H1 (cell line): ENCODE data around the gene IARS2. TPM values are rescaled to one million over a fixed set of nuclear protein-coding genes. Genes with fewer than 3 reads are reported as not detected.

Experiments
- CTCF ChIA-PET: fragments of 300-600 bp; sonication (Branson Sonifier 250); formaldehyde crosslinking; loops from one replicate; lab custom pipeline; 2021; ENCODE audit not compliant: partially characterized antibody; lab: Charles Lee
- POLR2A ChIA-PET: fragments of 300-600 bp; sonication (Branson Sonifier 250); formaldehyde crosslinking; loops from one replicate; lab custom pipeline; 2021; ENCODE audit warnings: inconsistent platforms; ENCODE audit not compliant: partially characterized antibody; lab: Charles Lee
- DNase-seq, 2 experiments: peaks; one replicate each; pipeline versions ENCODE4 v3.0.0 to v3.0.0-alpha.2; 2010 to 2022; ENCODE audit warnings: low spot score in 2 of 2, low read depth in 1 of 2, mixed read lengths in 1 of 2
- FAIRE-seq: peaks from 2 replicates; lab custom pipeline; 2011; peaks lifted over from hg19 to GRCh38; lab: Jason Lieb, UNC
- H2AFZ ChIP-seq: 2 replicates; pipeline ENCODE4 v1.8.1; 2012; ENCODE audit warnings: low read length, inconsistent platforms
- H2AK5ac ChIP-seq: 2 replicates; pipeline ENCODE4 v1.6.1; 2013; ENCODE audit warnings: low read depth, low read length
- H2BK120ac ChIP-seq: replicated peaks from 2 replicates; pipeline ENCODE3; 2013; ENCODE audit warnings: low read depth, low read length, inconsistent platforms
- H2BK12ac ChIP-seq: 2 replicates; pipeline ENCODE4 v1.6.1; 2013; ENCODE audit warnings: low read depth, low read length
- H2BK15ac ChIP-seq: 2 replicates; pipeline ENCODE4 v1.6.1; 2013; ENCODE audit warnings: low read length
- H2BK20ac ChIP-seq: 2 replicates; pipeline ENCODE4 v1.6.1; 2013; ENCODE audit warnings: low read length
- H2BK5ac ChIP-seq: 2 replicates; pipeline ENCODE4 v1.6.1; 2013; ENCODE audit warnings: low read depth, low read length
- H3K14ac ChIP-seq: 2 replicates; pipeline ENCODE4 v1.6.1; 2013; ENCODE audit warnings: inconsistent platforms; ENCODE audit not compliant: insufficient read length
- H3K18ac ChIP-seq: 2 replicates; pipeline ENCODE4 v1.6.1; 2013; ENCODE audit warnings: low read length; ENCODE audit errors: extremely low read depth
- H3K23ac ChIP-seq: 2 replicates; pipeline ENCODE4 v1.6.1; 2013; ENCODE audit warnings: inconsistent platforms; ENCODE audit not compliant: insufficient read length
- H3K23me2 ChIP-seq: 2 replicates; pipeline ENCODE4 v1.6.1; 2013; ENCODE audit warnings: low read depth, low read length
- H3K27ac ChIP-seq: 2 replicates; pipeline ENCODE4 v1.6.1; 2011; ENCODE audit warnings: low read depth, low read length, inconsistent platforms
- H3K27me3 ChIP-seq, 4 experiments: replicated peaks in 1 of 4; 1 replicate in 1 of 4; 2 replicates in 3 of 4; pipeline versions ENCODE4 v1.6.1 to v1.8.1; 2011 to 2013; ENCODE audit warnings: low read length in 3 of 4, mild to moderate bottlenecking in 3 of 4, inconsistent platforms in 2 of 4, mixed read lengths in 2 of 4, moderate library complexity in 1 of 4; ENCODE audit not compliant: control insufficient read depth in 3 of 4, insufficient read depth in 3 of 4; ENCODE audit errors: extremely low read depth in 1 of 4
- H3K36me3 ChIP-seq, 4 experiments: 2 replicates each; pipeline versions ENCODE4 v1.6.1 to v1.8.1; 2011 to 2013; ENCODE audit warnings: mild to moderate bottlenecking in 4 of 4, low read length in 3 of 4, moderate library complexity in 2 of 4, control low read depth in 1 of 4, inconsistent platforms in 1 of 4; ENCODE audit not compliant: insufficient read depth in 4 of 4, control insufficient read depth in 2 of 4
- H3K4ac ChIP-seq: replicated peaks from 2 replicates; pipeline ENCODE3; 2013; ENCODE audit warnings: low read length, low read depth, mixed read lengths, inconsistent platforms; ENCODE audit not compliant: insufficient read length
- H3K4me1 ChIP-seq, 4 experiments: replicated peaks in 1 of 4; 1 replicate in 1 of 4; 2 replicates in 3 of 4; pipeline versions ENCODE4 v1.6.1 to v1.8.1; 2011 to 2013; ENCODE audit warnings: low read length in 3 of 4, inconsistent platforms in 2 of 4, mixed read lengths in 1 of 4; ENCODE audit not compliant: insufficient read depth in 4 of 4, control insufficient read depth in 3 of 4
- H3K4me2 ChIP-seq, 2 experiments: 2 replicates each; pipeline versions ENCODE4 v1.6.1 to v1.8.1; 2011 to 2013; ENCODE audit warnings: low read depth in 2 of 2, low read length in 2 of 2, control low read depth in 1 of 2, inconsistent platforms in 1 of 2, mild to moderate bottlenecking in 1 of 2; ENCODE audit not compliant: insufficient read depth in 1 of 2
- H3K4me3 ChIP-seq, 4 experiments: fragments of 200-600, 300-600 bp in 1 of 4; sonication (generic), shearing (Covaris generic), sonication (Bioruptor Twin) in 1 of 4; 2 replicates each; pipeline versions ENCODE4 v1.5.1 to v1.8.1; 2011 to 2016; ENCODE audit warnings: low read length in 4 of 4, low read depth in 3 of 4, control low read depth in 2 of 4, inconsistent platforms in 2 of 4, mild to moderate bottlenecking in 2 of 4, mixed read lengths in 1 of 4, moderate library complexity in 1 of 4; ENCODE audit not compliant: insufficient read depth in 2 of 4; ENCODE audit errors: extremely low read depth in 1 of 4
- H3K56ac ChIP-seq: replicated peaks from 2 replicates; pipeline ENCODE3; 2013; ENCODE audit warnings: low read depth, mild to moderate bottlenecking, mixed read lengths, low read length, inconsistent platforms; ENCODE audit not compliant: insufficient read length
- H3K79me1 ChIP-seq: 2 replicates; pipeline ENCODE4 v1.6.1; 2013; ENCODE audit warnings: low read depth, low read length, control low read depth
- H3K79me2 ChIP-seq, 2 experiments: 2 replicates each; pipeline versions ENCODE4 v1.6.1 to v1.8.1; 2012 to 2013; ENCODE audit warnings: low read length in 2 of 2, mild to moderate bottlenecking in 2 of 2, inconsistent platforms in 1 of 2; ENCODE audit not compliant: insufficient read depth in 2 of 2, control insufficient read depth in 1 of 2
- H3K9ac ChIP-seq, 4 experiments: replicated peaks in 1 of 4; 1 replicate in 1 of 4; 2 replicates in 3 of 4; pipeline versions ENCODE4 v1.6.1 to v1.8.1; 2011 to 2013; ENCODE audit warnings: low read depth in 3 of 4, low read length in 3 of 4, control low read depth in 2 of 4, mild to moderate bottlenecking in 2 of 4, moderate library complexity in 2 of 4, inconsistent platforms in 1 of 4; ENCODE audit errors: extremely low read depth in 1 of 4
- H3K9me3 ChIP-seq, 2 experiments: 2 replicates each; pipeline versions ENCODE4 v1.6.1 to v1.8.1; 2012 to 2013; ENCODE audit warnings: mild to moderate bottlenecking in 2 of 2, moderate library complexity in 2 of 2, control low read depth in 1 of 2, inconsistent platforms in 1 of 2, low read depth in 1 of 2, low read length in 1 of 2, mixed read lengths in 1 of 2; ENCODE audit not compliant: insufficient read depth in 2 of 2
- H4K20me1 ChIP-seq, 2 experiments: replicated peaks in 1 of 2; 2 replicates each; pipeline versions ENCODE3 to v1.8.1; 2011 to 2013; ENCODE audit warnings: inconsistent platforms in 2 of 2, low read length in 2 of 2, mild to moderate bottlenecking in 1 of 2; ENCODE audit not compliant: insufficient read depth in 2 of 2, control insufficient read depth in 1 of 2
- H4K5ac ChIP-seq: 2 replicates; pipeline ENCODE4 v1.6.1; 2013; ENCODE audit warnings: low read length, low read depth, mixed read lengths, inconsistent platforms; ENCODE audit not compliant: insufficient read length
- H4K8ac ChIP-seq: 2 replicates; pipeline ENCODE4 v1.8.0; 2013; ENCODE audit warnings: mild to moderate bottlenecking, moderate library complexity, low read length, inconsistent platforms; ENCODE audit not compliant: insufficient read depth; ENCODE audit errors: extremely low read depth
- H4K91ac ChIP-seq: replicated peaks from 2 replicates; pipeline ENCODE3; 2013; ENCODE audit warnings: low read length, mixed read lengths, inconsistent platforms; ENCODE audit not compliant: insufficient read length
- BCL11A ChIP-seq, 2 experiments: IDR thresholded peaks; one replicate each; pipeline ENCODE4 v1.6.1; 2011; ENCODE audit warnings: low read depth in 2 of 2, low read length in 2 of 2, mild to moderate bottlenecking in 2 of 2
- CTBP2 ChIP-seq: IDR thresholded peaks from 2 replicates; pipeline ENCODE4 v1.7.0; 2011; ENCODE audit warnings: borderline replicate concordance, mild to moderate bottlenecking, moderate library complexity, mixed read lengths, low read length; ENCODE audit not compliant: insufficient read depth, insufficient read length
- RAD21 ChIP-seq, 2 experiments: IDR thresholded peaks in 1 of 2; conservative IDR thresholded peaks in 1 of 2; 2 replicates each; pipeline ENCODE4 v1.6.1; 2011; ENCODE audit warnings: low read depth in 2 of 2, low read length in 2 of 2, improper control_type of control experiment in 1 of 2, inconsistent platforms in 1 of 2, mild to moderate bottlenecking in 1 of 2, moderate library complexity in 1 of 2
- WGBS, 2 experiments: shearing (Covaris generic) in 1 of 2; methylation state at CpG; one replicate each; pipeline versions ENCODE4 v1.1.6 to v1.1.7; 2013 to 2015; ENCODE audit warnings: low lambda C conversion rate in 2 of 2, mixed read lengths in 2 of 2, inconsistent platforms in 1 of 2, low coverage in 1 of 2, missing lambda C conversion rate in 1 of 2; ENCODE audit not compliant: insufficient replicate concordance in 2 of 2, insufficient coverage in 1 of 2, insufficient read length in 1 of 2; ENCODE audit errors: extremely low coverage in 1 of 2, missing lambda C conversion rate in 1 of 2; 5-methylcytosine and 5-hydroxymethylcytosine counted together
- polyA plus RNA-seq, 7 experiments: library from polyadenylated mRNA; depleted of rRNA in 3 of 7; stranded (reverse) in 5 of 7; unstranded in 2 of 7; fragments of >200 nt in 5 of 7; fragments of 200-250 nt in 2 of 7; gene quantifications; 1 replicate in 5 of 7; 2 replicates in 1 of 7; 4 replicates in 1 of 7; pipeline versions ENCODE4 v1.2.1 to v1.2.3, GENCODE V29; 2011 to 2013; ENCODE audit warnings: missing spikeins in 2 of 7, mixed read lengths in 2 of 7
- total RNA-seq: library from RNA; stranded (reverse); fragmentation: NEBNext Ultra II Directional; extraction: Animal tissue kit (Norgen Biotek cat#: 25700); gene quantifications from 2 replicates; pipeline ENCODE4 v1.2.1, GENCODE V29; 2021
- TF ChIP-seq, protein P1 (sequence below), 3 experiments: IDR thresholded peaks; 1 replicate in 2 of 3; 2 replicates in 1 of 3; pipeline versions ENCODE4 v1.5.1 to v1.6.1; 2011; ENCODE audit warnings: low read length in 3 of 3, mild to moderate bottlenecking in 3 of 3, inconsistent platforms in 2 of 3, low read depth in 1 of 3, moderate library complexity in 1 of 3; ENCODE audit not compliant: insufficient read depth in 1 of 3; ENCODE audit errors: control extremely low read depth in 1 of 3

The IARS2 gene
- total and polyA plus RNA-seq, 2 of the 8 experiments (the other 6 are each of a cell fraction or from before 2014, with no cell fraction given), result 15.0 to 69.8 TPM

DNA sequence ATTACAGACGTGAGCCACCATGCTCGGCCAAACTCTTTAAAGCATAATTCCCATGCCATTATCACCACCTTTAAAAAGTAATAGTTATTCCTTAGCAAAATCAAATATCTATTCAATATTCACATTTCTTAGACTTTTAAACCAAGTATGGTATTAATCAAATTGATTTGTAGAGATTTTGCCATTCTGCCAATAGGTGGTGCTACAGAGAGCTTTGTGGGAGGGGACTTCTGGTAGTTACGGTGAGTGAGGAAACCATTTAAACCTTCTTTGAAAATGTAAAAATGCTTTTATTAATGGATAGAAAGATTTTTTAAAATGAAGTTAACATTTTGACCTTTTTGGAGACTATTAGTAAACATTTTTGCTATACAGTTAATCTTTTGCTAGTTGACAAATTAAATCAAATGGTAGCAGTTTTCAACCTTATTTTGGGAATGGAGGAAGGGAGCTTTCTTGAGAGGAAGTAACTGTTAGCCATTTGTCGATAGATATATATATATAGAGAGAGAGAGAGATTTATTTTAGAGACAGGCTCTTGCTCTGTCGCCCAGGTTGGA, 19.3 kb downstream of the IARS2 start:
- no peaks in the 10 kb centered on the region for H3K9me3 ChIP-seq
- no peak overlapping the region for H2BK15ac ChIP-seq
- H4K5ac ChIP-seq, result no peak overlapping the region
- H3K23ac ChIP-seq, result no peak overlapping the region
- H3K56ac ChIP-seq, result no peak overlapping the region
- ChIA-PET CTCF (interaction anchor here (0.6 to 3.2 kb wide), 38 partner anchors 8 to 686 kb away, joined by 3 to 38 read pairs (median 4); partner anchors contain the start of genes BPNT1 and IARS2), POLR2A (interaction anchor here (0.5 to 1.4 kb wide), 4 partner anchors 9 to 158 kb away, joined by 3 to 4 read pairs (median 4); no protein-coding TSS in a partner anchor)
- H3K79me1 ChIP-seq, result no peaks in the 10 kb centered on the region
- no peak overlapping the region for H2AFZ ChIP-seq
- H3K27ac ChIP-seq, result no peak overlapping the region
- H2BK5ac ChIP-seq, result no peak overlapping the region
- peaks cover 5 to 50% (median 25%) of the 10 kb centered on the region in 4 experiments; a peak in 7 of 8 replicates for H3K36me3 ChIP-seq
- no peak overlapping the region for H4K8ac ChIP-seq
- H3K4me2 ChIP-seq, result no peak overlapping the region
- H2BK20ac ChIP-seq, result no peak overlapping the region
- no peak overlapping the region for H2BK120ac ChIP-seq
- H3K4ac ChIP-seq, result no peak overlapping the region
- H3K14ac ChIP-seq, result no peak overlapping the region
- no peak overlapping the region for H4K91ac ChIP-seq
- H3K4me1 ChIP-seq, result no peaks in the 10 kb centered on the region
- no peak for TF ChIP-seq BCL11A (IDR thresholded peaks at IDR 0.05; ENCODE audit: low read depth in 2 of 2, low read length in 2 of 2)
- peak; percentile 24 to 25; a peak in 3 of 4 replicates for TF ChIP-seq RAD21 (IDR thresholded peaks at IDR 0.05 in 1 of 2, conservative IDR thresholded peaks at IDR 0.05 in 1 of 2; ENCODE audit: low read depth in 2 of 2, low read length in 2 of 2)
- TF ChIP-seq, protein P1, sequence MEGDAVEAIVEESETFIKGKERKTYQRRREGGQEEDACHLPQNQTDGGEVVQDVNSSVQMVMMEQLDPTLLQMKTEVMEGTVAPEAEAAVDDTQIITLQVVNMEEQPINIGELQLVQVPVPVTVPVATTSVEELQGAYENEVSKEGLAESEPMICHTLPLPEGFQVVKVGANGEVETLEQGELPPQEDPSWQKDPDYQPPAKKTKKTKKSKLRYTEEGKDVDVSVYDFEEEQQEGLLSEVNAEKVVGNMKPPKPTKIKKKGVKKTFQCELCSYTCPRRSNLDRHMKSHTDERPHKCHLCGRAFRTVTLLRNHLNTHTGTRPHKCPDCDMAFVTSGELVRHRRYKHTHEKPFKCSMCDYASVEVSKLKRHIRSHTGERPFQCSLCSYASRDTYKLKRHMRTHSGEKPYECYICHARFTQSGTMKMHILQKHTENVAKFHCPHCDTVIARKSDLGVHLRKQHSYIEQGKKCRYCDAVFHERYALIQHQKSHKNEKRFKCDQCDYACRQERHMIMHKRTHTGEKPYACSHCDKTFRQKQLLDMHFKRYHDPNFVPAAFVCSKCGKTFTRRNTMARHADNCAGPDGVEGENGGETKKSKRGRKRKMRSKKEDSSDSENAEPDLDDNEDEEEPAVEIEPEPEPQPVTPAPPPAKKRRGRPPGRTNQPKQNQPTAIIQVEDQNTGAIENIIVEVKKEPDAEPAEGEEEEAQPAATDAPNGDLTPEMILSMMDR (IDR thresholded peaks at IDR 0.05; ENCODE audit: control extremely low read depth in 1 of 3, insufficient read depth in 1 of 3, low read depth in 1 of 3, low read length in 3 of 3), result peak in 2 of 3 experiments; percentile 20 to 62; a peak in 2 of 4 replicates
- TF ChIP-seq CTBP2, result no peak
- no peaks in the 10 kb centered on the region for H4K20me1 ChIP-seq
- H2AK5ac ChIP-seq, result no peak overlapping the region
- H3K79me2 ChIP-seq, result no peaks in the 10 kb centered on the region
- no peak overlapping the region for H3K18ac ChIP-seq
- no peaks in the 10 kb centered on the region for H3K23me2 ChIP-seq
- H2BK12ac ChIP-seq, result no peak overlapping the region
- DNase-seq (no peak), FAIRE-seq (no peak)
- H3K9ac ChIP-seq, result no peak overlapping the region
- WGBS, 2 experiments, result 90% methylated on average over 5 of the region's 5 CpGs; no CpG with 5 or more reads in 1 of the 2 experiments
- H3K27me3 ChIP-seq, result no peaks in the 10 kb centered on the region
- H3K4me3 ChIP-seq, result no peak overlapping the region
